Measurements from ENCODE around the gene ACAA1. TPM values are rescaled to one million over a fixed set of nuclear protein-coding genes. Genes with fewer than 3 reads are reported as not detected.

The ACAA1 gene
- total RNA-seq, 2 donors from 2014 or later, result 50.9 to 74.0 TPM

DNA sequence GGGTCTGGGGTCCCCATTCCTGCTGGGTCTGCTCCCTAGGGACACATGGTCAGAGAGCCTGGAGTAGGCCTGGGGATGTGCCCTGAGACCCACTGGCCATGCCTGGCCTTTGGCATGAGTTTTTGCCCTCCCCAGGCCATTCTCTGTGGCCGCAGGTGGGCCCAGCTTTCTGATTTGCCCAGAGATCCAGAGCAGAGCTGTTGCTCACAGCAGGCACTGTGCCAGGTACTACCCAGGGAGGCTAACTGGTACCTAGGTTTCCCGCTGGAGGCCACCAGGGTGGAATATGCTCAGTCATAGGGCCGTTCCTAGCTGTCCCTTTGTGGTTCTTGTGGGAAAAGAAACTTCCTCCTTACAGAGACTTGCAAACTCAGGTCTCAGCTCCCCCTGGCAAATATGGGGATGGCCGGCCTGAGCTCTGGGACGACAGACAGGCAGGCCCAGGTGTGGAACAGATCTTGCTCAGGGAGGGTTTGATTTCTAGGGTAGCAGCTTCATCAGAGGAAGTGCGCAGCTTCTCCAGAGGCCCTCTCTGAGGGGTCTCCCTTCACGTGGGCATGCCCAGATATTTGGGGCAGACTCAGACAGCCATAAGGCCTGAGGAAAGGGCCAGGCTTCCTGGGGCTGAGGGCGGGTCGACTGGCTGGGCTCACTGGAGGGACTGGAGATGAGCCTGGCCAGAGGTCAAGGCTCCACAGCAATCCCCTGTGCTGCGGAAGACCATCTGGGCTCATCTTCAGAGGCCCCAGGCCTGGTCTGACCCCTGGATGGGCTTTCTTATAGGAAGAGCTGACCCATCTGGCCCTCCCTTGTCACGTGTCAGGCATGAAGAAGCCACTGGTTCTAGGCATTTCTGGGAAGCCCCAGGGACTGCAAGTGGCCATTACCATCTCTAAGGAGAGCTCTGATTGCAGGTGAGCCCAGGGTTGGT is 28.0 kb downstream of the ACAA1 start:
- TF ChIP-seq, protein P1, sequence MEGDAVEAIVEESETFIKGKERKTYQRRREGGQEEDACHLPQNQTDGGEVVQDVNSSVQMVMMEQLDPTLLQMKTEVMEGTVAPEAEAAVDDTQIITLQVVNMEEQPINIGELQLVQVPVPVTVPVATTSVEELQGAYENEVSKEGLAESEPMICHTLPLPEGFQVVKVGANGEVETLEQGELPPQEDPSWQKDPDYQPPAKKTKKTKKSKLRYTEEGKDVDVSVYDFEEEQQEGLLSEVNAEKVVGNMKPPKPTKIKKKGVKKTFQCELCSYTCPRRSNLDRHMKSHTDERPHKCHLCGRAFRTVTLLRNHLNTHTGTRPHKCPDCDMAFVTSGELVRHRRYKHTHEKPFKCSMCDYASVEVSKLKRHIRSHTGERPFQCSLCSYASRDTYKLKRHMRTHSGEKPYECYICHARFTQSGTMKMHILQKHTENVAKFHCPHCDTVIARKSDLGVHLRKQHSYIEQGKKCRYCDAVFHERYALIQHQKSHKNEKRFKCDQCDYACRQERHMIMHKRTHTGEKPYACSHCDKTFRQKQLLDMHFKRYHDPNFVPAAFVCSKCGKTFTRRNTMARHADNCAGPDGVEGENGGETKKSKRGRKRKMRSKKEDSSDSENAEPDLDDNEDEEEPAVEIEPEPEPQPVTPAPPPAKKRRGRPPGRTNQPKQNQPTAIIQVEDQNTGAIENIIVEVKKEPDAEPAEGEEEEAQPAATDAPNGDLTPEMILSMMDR (IDR thresholded peaks at IDR 0.05), result no peak
- no peak for DNase-seq (ENCODE audit: low spot score)

DNA sequence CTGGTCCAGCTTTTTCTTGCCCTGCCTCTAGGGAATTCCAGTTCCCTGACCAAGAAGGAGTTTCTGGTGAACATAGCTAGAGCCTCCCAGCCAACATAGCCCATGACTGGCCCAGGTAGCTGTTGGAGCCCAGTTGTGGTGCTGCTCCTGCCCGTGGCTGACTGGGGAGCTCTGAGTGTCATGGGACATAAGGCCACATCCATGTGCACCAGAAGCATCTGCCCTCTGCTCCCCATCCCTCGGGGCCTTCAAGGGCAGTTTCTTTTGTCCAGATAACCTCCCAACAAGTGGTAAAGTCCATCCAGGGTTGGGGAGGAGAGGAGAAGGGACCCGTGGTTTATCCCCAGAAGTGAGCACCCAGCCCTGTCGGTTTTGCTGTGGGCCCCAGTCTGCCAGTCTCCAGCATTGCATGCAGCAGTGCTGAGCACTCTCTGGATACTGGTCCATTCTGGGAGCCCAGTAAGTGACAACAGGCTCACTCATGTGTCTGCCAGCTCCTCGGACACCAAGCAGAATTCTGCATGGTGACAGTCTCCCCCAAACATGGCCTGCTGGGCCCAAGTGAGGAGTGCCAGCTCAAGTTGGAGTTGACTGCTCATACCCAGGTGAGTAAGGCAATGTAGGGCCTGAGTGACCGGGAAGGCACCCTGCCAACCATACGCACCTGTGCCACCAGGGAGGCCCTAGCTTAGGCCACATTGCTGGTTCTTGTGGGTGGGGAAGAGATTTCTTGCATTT is 28.8 kb downstream of the ACAA1 start:
- Histone ChIP-seq H3K27me3 (no peaks in the 10 kb centered on the region), H3K4me3 (no peak overlapping the region), H3K4me1 (no peaks in the 10 kb centered on the region), H3K27ac (no peak overlapping the region), H3K9me3 (peaks cover 0 to 14% of the 10 kb centered on the region in 2 donors), H3K36me3 (no peaks in the 10 kb centered on the region)
- no peak for DNase-seq (ENCODE audit: low spot score)
- TF ChIP-seq, protein P1 (IDR thresholded peaks at IDR 0.05), result no peak

More for the DNA sequence above, 28.0 kb downstream of the ACAA1 start:
- peaks cover 0 to 14% of the 10 kb centered on the region in 2 donors for H3K9me3 ChIP-seq
- no peak overlapping the region for H3K4me3 ChIP-seq
- H3K27ac ChIP-seq, result no peak overlapping the region
- no peaks in the 10 kb centered on the region for H3K4me1 ChIP-seq
- no peaks in the 10 kb centered on the region for H3K36me3 ChIP-seq
- no peaks in the 10 kb centered on the region for H3K27me3 ChIP-seq

DNA sequence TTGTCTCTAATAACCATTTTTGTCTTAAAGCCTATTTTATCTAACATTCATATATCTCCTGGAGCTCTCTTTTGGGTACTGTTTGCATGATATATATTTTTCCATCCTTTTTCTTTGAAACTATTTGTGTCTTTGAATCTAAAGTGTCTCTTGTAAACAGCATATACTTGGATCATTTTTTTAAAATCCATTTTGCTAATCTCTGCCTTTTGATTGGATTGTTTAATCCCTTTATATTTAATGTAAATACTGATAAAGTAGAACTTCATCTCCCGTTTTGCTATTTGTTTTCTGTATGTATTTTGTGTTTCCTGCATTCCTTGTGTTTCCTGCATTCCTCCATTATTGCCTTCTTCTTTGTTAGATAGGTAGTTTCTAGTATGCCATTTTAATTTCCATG is 31.4 kb downstream of the ACAA1 start:
- H3K27me3 ChIP-seq, result no peaks in the 10 kb centered on the region
- H3K27ac ChIP-seq, result no peak overlapping the region
- no peaks in the 10 kb centered on the region for H3K4me1 ChIP-seq
- DNase-seq (ENCODE audit: low spot score), result no peak
- H3K9me3 ChIP-seq, result peaks cover 0 to 14% of the 10 kb centered on the region in 2 donors
- TF ChIP-seq, protein P1 (IDR thresholded peaks at IDR 0.05), result no peak
- H3K36me3 ChIP-seq, result no peaks in the 10 kb centered on the region
- no peak overlapping the region for H3K4me3 ChIP-seq

DNA sequence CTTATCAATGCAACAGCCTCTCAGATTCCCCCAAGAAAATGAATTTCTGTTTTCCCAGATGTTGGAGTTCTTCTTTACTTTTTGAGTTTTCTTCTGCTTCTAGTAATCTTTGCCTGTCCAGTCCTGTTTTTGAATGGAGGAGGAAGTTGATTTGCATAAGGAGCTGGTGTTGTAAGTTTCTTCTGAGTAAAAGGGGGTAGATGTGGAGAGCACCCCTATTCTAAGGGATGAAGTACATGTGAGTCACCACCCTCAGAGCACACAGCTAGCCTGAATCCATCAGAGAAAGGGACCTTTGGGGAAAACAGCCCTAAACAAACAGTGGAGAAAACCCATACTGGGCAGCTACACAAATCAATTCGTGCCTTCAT is 34.5 kb downstream of the ACAA1 start:
- DNase-seq (ENCODE audit: low spot score), result no peak

DNA sequence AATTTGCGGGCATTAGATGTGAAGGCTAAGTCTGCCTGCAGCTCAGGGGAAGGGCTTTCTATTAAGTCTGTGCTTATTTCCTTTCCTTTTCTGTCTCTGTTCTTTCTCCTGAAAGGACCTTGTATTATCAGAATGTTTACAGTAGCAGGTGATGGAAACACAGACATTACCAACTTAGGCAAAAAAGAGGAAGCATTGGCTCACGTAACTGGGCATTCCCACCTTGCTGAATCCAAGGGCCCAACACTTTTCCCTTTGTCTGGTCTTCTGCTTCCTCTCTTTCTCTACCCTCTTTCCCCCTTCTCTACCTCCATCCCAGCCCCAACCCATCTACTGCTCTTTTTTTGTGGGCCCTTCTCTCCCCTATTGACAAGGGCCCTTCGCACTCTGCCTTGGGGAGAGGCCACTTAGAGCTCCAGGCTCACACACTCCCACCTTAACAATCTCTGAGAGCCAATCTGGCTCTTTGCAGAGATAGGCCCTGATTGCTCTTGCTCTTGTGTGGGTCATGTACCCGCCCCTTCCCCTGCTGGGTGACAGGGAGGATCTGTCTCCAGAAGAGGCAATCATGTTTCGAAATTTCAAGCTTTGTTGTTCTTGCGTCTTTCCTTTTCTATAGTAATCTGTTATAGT is 35.0 kb downstream of the ACAA1 start:
- TF ChIP-seq, protein P1 (IDR thresholded peaks at IDR 0.05), result no peak
- Histone ChIP-seq H3K36me3 (no peaks in the 10 kb centered on the region), H3K9me3 (peaks cover 0 to 14% of the 10 kb centered on the region in 2 donors), H3K4me3 (no peak overlapping the region), H3K27me3 (no peaks in the 10 kb centered on the region), H3K4me1 (no peaks in the 10 kb centered on the region), H3K27ac (no peak overlapping the region)
- DNase-seq (ENCODE audit: low spot score), result peak; percentile 34

More for the DNA sequence above, 34.5 kb downstream of the ACAA1 start:
- no peaks in the 10 kb centered on the region for H3K27me3 ChIP-seq
- TF ChIP-seq, protein P1 (IDR thresholded peaks at IDR 0.05), result no peak
- no peaks in the 10 kb centered on the region for H3K4me1 ChIP-seq
- peaks cover 0 to 14% of the 10 kb centered on the region in 2 donors for H3K9me3 ChIP-seq
- no peaks in the 10 kb centered on the region for H3K36me3 ChIP-seq
- no peak overlapping the region for H3K4me3 ChIP-seq
- H3K27ac ChIP-seq, result no peak overlapping the region

Data from right atrium auricular region (tissue), 2 donors.